Mesenchymal stem cell (in vitro differentiated cells and primary cell): ENCODE results near the gene CDC20.
A peak's percentile ranks its signal among the peaks of the same experiment; 100 is the strongest.
"Not testable (repeated sequence)": the region's sequence is repeated elsewhere in the genome, so short reads cannot be mapped to it uniquely, and the experiment has no call there.

Experiments
- DNase-seq: peaks from one replicate; pipeline ENCODE4 v3.0.0-alpha.2; 2013
- H2AFZ ChIP-seq: one replicate; pipeline ENCODE4 v1.6.1; 2013; ENCODE audit warnings: low read depth, mild to moderate bottlenecking, control low read depth, inconsistent platforms, low read length, moderate library complexity
- H2AK5ac ChIP-seq: 2 replicates; pipeline ENCODE4 v1.6.1; 2013; ENCODE audit warnings: low read length, moderate library complexity, mild to moderate bottlenecking, inconsistent platforms; ENCODE audit not compliant: severe bottlenecking
- H2BK120ac ChIP-seq: one replicate; pipeline ENCODE4 v1.6.1; 2013; ENCODE audit warnings: low read depth, mild to moderate bottlenecking, inconsistent platforms, low read length, moderate library complexity
- H2BK12ac ChIP-seq, 2 experiments: one replicate each; pipeline ENCODE4 v1.6.1; 2013; ENCODE audit warnings: inconsistent platforms in 2 of 2, low read length in 2 of 2, mild to moderate bottlenecking in 2 of 2, moderate library complexity in 2 of 2, control low read depth in 1 of 2
- H2BK15ac ChIP-seq: one replicate; pipeline ENCODE4 v1.6.1; 2013; ENCODE audit warnings: mild to moderate bottlenecking, low read depth, inconsistent platforms; ENCODE audit not compliant: poor library complexity, severe bottlenecking
- H2BK5ac ChIP-seq: 2 replicates; pipeline ENCODE4 v1.6.1; 2013; ENCODE audit warnings: low read depth, mild to moderate bottlenecking, low read length, control low read depth, inconsistent platforms; ENCODE audit not compliant: poor library complexity, severe bottlenecking
- H3K14ac ChIP-seq, 2 experiments: one replicate each; pipeline ENCODE4 v1.6.1; 2013; ENCODE audit warnings: inconsistent platforms in 2 of 2, low read length in 2 of 2, control low read depth in 1 of 2, mild to moderate bottlenecking in 1 of 2, moderate library complexity in 1 of 2
- H3K18ac ChIP-seq, 2 experiments: one replicate each; pipeline ENCODE4 v1.6.1; 2013; ENCODE audit warnings: inconsistent platforms in 2 of 2, low read length in 2 of 2, control low read depth in 1 of 2, low read depth in 1 of 2, mild to moderate bottlenecking in 1 of 2
- H3K23ac ChIP-seq, 2 experiments: one replicate each; pipeline ENCODE4 v1.6.1; 2013; ENCODE audit warnings: inconsistent platforms in 2 of 2, low read length in 2 of 2, mild to moderate bottlenecking in 2 of 2, moderate library complexity in 2 of 2, control low read depth in 1 of 2
- H3K27ac ChIP-seq: 2 replicates; pipeline ENCODE4 v1.5.1; 2013; ENCODE audit warnings: mild to moderate bottlenecking, moderate library complexity, low read length, control low read depth, inconsistent platforms; ENCODE audit not compliant: poor library complexity, severe bottlenecking
- H3K27me3 ChIP-seq, 2 experiments: 2 replicates each; pipeline versions ENCODE4 v1.6.1 to v1.7.0; 2013; ENCODE audit warnings: low read length in 2 of 2, mild to moderate bottlenecking in 2 of 2, moderate library complexity in 2 of 2, control low read depth in 1 of 2, inconsistent platforms in 1 of 2; ENCODE audit not compliant: control insufficient read depth in 1 of 2, insufficient read depth in 1 of 2
- H3K36me3 ChIP-seq, 2 experiments: 2 replicates each; pipeline versions ENCODE4 v1.6.1 to v1.7.0; 2013; ENCODE audit warnings: low read length in 2 of 2, control low read depth in 1 of 2, inconsistent platforms in 1 of 2, low read depth in 1 of 2, mild to moderate bottlenecking in 1 of 2; ENCODE audit not compliant: insufficient read depth in 2 of 2, control insufficient read depth in 1 of 2
- H3K4ac ChIP-seq, 2 experiments: one replicate each; pipeline ENCODE4 v1.6.1; 2013; ENCODE audit warnings: inconsistent platforms in 2 of 2, low read length in 2 of 2, mild to moderate bottlenecking in 2 of 2, moderate library complexity in 2 of 2, control low read depth in 1 of 2, low read depth in 1 of 2
- H3K4me1 ChIP-seq: 2 replicates; pipeline ENCODE4 v1.6.1; 2013; ENCODE audit warnings: low read depth, low read length, control low read depth; ENCODE audit not compliant: control insufficient read depth, insufficient read depth
- H3K4me2 ChIP-seq: 2 replicates; pipeline ENCODE4 v1.6.1; 2013; ENCODE audit warnings: low read length, mild to moderate bottlenecking, inconsistent platforms; ENCODE audit not compliant: poor library complexity, severe bottlenecking
- H3K4me3 ChIP-seq, 2 experiments: 2 replicates each; pipeline versions ENCODE4 v1.5.1 to v1.7.0; 2013; ENCODE audit warnings: low read length in 2 of 2, mild to moderate bottlenecking in 2 of 2, control low read depth in 1 of 2, low read depth in 1 of 2; ENCODE audit not compliant: insufficient read depth in 1 of 2
- H3K79me1 ChIP-seq: replicated peaks from 2 replicates; pipeline ENCODE4 v1.6.1; 2013; ENCODE audit warnings: mild to moderate bottlenecking, control low read depth, low read length, inconsistent platforms; ENCODE audit not compliant: poor library complexity, severe bottlenecking
- H3K9ac ChIP-seq: 2 replicates; pipeline ENCODE4 v1.7.0; 2013; ENCODE audit warnings: mild to moderate bottlenecking, low read length, moderate library complexity
- H3K9me3 ChIP-seq: 2 replicates; pipeline ENCODE4 v1.7.0; 2013; ENCODE audit warnings: mild to moderate bottlenecking, low read length; ENCODE audit not compliant: control insufficient read depth
- H4K8ac ChIP-seq: one replicate; pipeline ENCODE4 v1.6.1; 2013; ENCODE audit warnings: inconsistent platforms, mild to moderate bottlenecking, low read length, moderate library complexity
- H4K91ac ChIP-seq: one replicate; pipeline ENCODE4 v1.6.1; 2013; ENCODE audit warnings: mild to moderate bottlenecking, low read length, inconsistent platforms
- WGBS: methylation state at CpG from one replicate; pipeline ENCODE4 v1.1.7; 2013; ENCODE audit warnings: mixed read lengths; 5-methylcytosine and 5-hydroxymethylcytosine counted together

CDC20 gene

GRCh38 chr1:43400441-43400840 is 41.7 kb downstream of the CDC20 start:
- H4K8ac ChIP-seq, H3K4me1 ChIP-seq, H2AFZ ChIP-seq, H3K9ac ChIP-seq, H4K91ac ChIP-seq, H3K18ac ChIP-seq, H2BK15ac ChIP-seq, H3K14ac ChIP-seq, H2BK120ac ChIP-seq, H3K4ac ChIP-seq, H2BK12ac ChIP-seq, H3K27me3 ChIP-seq, H2AK5ac ChIP-seq, DNase-seq, H3K4me3 ChIP-seq, H2BK5ac ChIP-seq, H3K4me2 ChIP-seq, H3K27ac ChIP-seq, H3K23ac ChIP-seq, H3K9me3 ChIP-seq: not testable (repeated sequence)
- Histone ChIP-seq H3K36me3 (peaks cover 19 to 55% of the 10 kb centered on the region in 2 experiments), H3K79me1 (peaks cover 48% of the 10 kb centered on the region)
- 93% methylated on average over 8 of the region's 9 CpGs for WGBS

- 95% methylated on average over 6 of the region's 6 CpGs for WGBS
- H3K14ac ChIP-seq: no peak overlapping the region
- H3K18ac ChIP-seq: no peak overlapping the region
- no peak for DNase-seq
- no peak overlapping the region for H2BK120ac ChIP-seq
- no peaks in the 10 kb centered on the region for H3K27me3 ChIP-seq
- H2BK15ac ChIP-seq: no peak overlapping the region
- H3K4ac ChIP-seq: no peak overlapping the region
- peaks cover 47% of the 10 kb centered on the region for H3K79me1 ChIP-seq
- no peaks in the 10 kb centered on the region for H3K4me1 ChIP-seq
- H4K8ac ChIP-seq: no peak overlapping the region
- H2BK5ac ChIP-seq: no peak overlapping the region
- H2AFZ ChIP-seq: no peak overlapping the region
- H3K9ac ChIP-seq: no peak overlapping the region
- no peak overlapping the region for H3K4me3 ChIP-seq
- H3K36me3 ChIP-seq: peaks cover 26 to 56% of the 10 kb centered on the region in 2 experiments
- no peak overlapping the region for H3K4me2 ChIP-seq
- H3K23ac ChIP-seq: no peak overlapping the region
- no peak overlapping the region for H3K27ac ChIP-seq
- H3K9me3 ChIP-seq: no peaks in the 10 kb centered on the region
- H4K91ac ChIP-seq: no peak overlapping the region
- no peak overlapping the region for H2BK12ac ChIP-seq
- no peak overlapping the region for H2AK5ac ChIP-seq
Measured at GRCh38 chr1:43402089-43402865, 43.5 kb downstream of the CDC20 start.

GRCh38 chr1:43404353-43404752 is 45.6 kb downstream of the CDC20 start:
- no peak overlapping the region for H3K4me2 ChIP-seq
- WGBS: over 99% methylated on average over 6 of the region's 6 CpGs
- H3K14ac ChIP-seq: no peak overlapping the region
- H4K8ac ChIP-seq: no peak overlapping the region
- no peak overlapping the region for H2BK15ac ChIP-seq
- H3K9ac ChIP-seq: no peak overlapping the region
- no peak overlapping the region for H2AFZ ChIP-seq
- H3K79me1 ChIP-seq: peaks cover 40% of the 10 kb centered on the region
- no peak overlapping the region for H3K4me3 ChIP-seq
- no peaks in the 10 kb centered on the region for H3K27me3 ChIP-seq
- no peak overlapping the region for H3K18ac ChIP-seq
- peaks cover 30 to 74% of the 10 kb centered on the region in 2 experiments for H3K36me3 ChIP-seq
- H4K91ac ChIP-seq: no peak overlapping the region
- no peak overlapping the region for H2BK5ac ChIP-seq
- H3K23ac ChIP-seq: no peak overlapping the region
- no peak overlapping the region for H3K27ac ChIP-seq
- H2BK120ac ChIP-seq: no peak overlapping the region
- H2AK5ac ChIP-seq: no peak overlapping the region
- H2BK12ac ChIP-seq: no peak overlapping the region
- no peak overlapping the region for H3K4ac ChIP-seq
- DNase-seq: no peak
- no peaks in the 10 kb centered on the region for H3K9me3 ChIP-seq
- H3K4me1 ChIP-seq: no peaks in the 10 kb centered on the region

GRCh38 chr1:43405219-43405875 is 46.6 kb downstream of the CDC20 start:
- H2AK5ac ChIP-seq: no peak overlapping the region
- H3K27ac ChIP-seq: no peak overlapping the region
- peaks cover 30 to 82% of the 10 kb centered on the region in 2 experiments for H3K36me3 ChIP-seq
- peaks cover 39% of the 10 kb centered on the region for H3K79me1 ChIP-seq
- no peak overlapping the region for H4K91ac ChIP-seq
- H2BK5ac ChIP-seq: no peak overlapping the region
- H3K4me2 ChIP-seq: no peak overlapping the region
- no peak overlapping the region for H3K18ac ChIP-seq
- no peak overlapping the region for H2BK120ac ChIP-seq
- H3K4me1 ChIP-seq: no peaks in the 10 kb centered on the region
- peak; percentile 20 for DNase-seq
- H3K4ac ChIP-seq: no peak overlapping the region
- H2AFZ ChIP-seq: no peak overlapping the region
- H3K27me3 ChIP-seq: no peaks in the 10 kb centered on the region
- no peaks in the 10 kb centered on the region for H3K9me3 ChIP-seq
- WGBS: 93% methylated on average over 6 of the region's 6 CpGs
- H4K8ac ChIP-seq: no peak overlapping the region
- no peak overlapping the region for H3K4me3 ChIP-seq
- no peak overlapping the region for H2BK15ac ChIP-seq
- H2BK12ac ChIP-seq: peak overlapping the region in 1 of 2 experiments; percentile 66
- H3K14ac ChIP-seq: no peak overlapping the region
- peak overlapping the region; percentile 32 for H3K9ac ChIP-seq
- no peak overlapping the region for H3K23ac ChIP-seq
